NT2/D1 (cell line): Measurements from ENCODE around the gene HAND2.

Experiments
- SUZ12 ChIP-seq: IDR thresholded peaks from 2 replicates; pipeline ENCODE4 v1.6.1; 2011; ENCODE audit not compliant: insufficient read length, insufficient read depth; ENCODE audit errors: extremely low read depth
- YY1 ChIP-seq: IDR thresholded peaks from 2 replicates; pipeline ENCODE4 v1.6.1; 2011; ENCODE audit not compliant: insufficient read length, insufficient read depth
- ZNF274 ChIP-seq: IDR thresholded peaks from 2 replicates; pipeline ENCODE4 v1.6.1; 2011; ENCODE audit warnings: mild to moderate bottlenecking, low read depth, low read length

DNA sequence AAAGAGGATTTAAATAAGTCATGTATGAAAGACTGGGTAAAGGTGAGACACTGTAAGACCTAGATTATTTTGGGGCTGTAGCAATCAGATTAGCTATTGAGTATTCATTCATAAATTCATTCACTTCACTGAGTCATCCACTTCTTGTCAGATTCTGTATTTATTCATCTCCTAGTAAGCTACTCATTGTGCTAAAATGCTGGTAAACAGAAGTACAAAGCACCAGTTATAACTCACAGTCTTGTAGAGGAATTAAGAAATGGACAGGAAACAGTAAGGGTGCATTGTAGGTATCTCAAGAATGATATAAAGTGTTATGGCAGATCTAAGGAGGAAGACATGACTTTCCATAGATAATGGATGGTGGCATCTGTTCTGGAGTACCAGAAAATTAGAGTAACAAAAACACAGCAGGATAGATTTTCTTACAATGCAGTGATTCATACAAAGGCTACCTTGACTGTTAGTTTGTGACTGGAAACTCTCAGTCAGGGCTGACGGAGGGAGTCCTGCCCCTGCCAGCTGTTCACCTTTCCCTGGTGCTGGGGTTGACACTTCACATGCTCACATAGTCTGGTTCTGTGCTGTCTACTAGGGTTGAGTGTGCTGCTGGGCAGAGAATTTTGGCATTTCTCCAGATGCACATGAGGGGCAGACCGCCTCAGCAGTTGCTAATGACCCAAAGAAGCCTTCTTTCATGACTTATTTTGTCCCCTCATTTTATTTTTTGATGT lies 26.5 kb upstream of the HAND2 start:
- TF ChIP-seq ZNF274 (no peak), YY1 (no peak), SUZ12 (no peak)
